CD8-positive, alpha-beta memory T cell (primary cell): Measurements from ENCODE around the gene PALLD. TPM values are rescaled to one million over a fixed set of nuclear protein-coding genes. Genes with fewer than 3 reads are reported as not detected.
A peak's percentile ranks its signal among the peaks of the same experiment; 100 is the strongest.

Experiments
- CTCF ChIA-PET: fragments of 350-600 bp; sonication (Branson Sonifier 250); formaldehyde crosslinking; loops from one replicate; lab custom pipeline; 2021; ENCODE audit warnings: antibody characterized with exemption; lab: Charles Lee
- POLR2A ChIA-PET: fragments of 350-600 bp; sonication (Branson Sonifier 250); formaldehyde crosslinking; loops from one replicate; lab custom pipeline; 2021; ENCODE audit warnings: antibody characterized with exemption; lab: Charles Lee
- DNase-seq, 5 donors: peaks; one replicate each; pipeline versions ENCODE4 v3.0.0 to v3.0.0-alpha.2; 2020 to 2022; ENCODE audit warnings: mixed read lengths in 1 of 5
- H3K27ac ChIP-seq: one replicate; pipeline ENCODE4 v1.7.0; 2013; ENCODE audit warnings: low read depth, mild to moderate bottlenecking, low read length, moderate library complexity
- H3K27me3 ChIP-seq: 2 replicates; pipeline ENCODE4 v1.7.0; 2013; ENCODE audit warnings: low read length, mild to moderate bottlenecking; ENCODE audit not compliant: insufficient read depth, poor library complexity, severe bottlenecking
- H3K36me3 ChIP-seq: 2 replicates; pipeline ENCODE4 v1.7.0; 2013; ENCODE audit warnings: mild to moderate bottlenecking, low read length, moderate library complexity; ENCODE audit not compliant: insufficient read depth
- H3K4me1 ChIP-seq: 2 replicates; pipeline ENCODE4 v1.7.0; 2013; ENCODE audit warnings: mild to moderate bottlenecking, low read length, moderate library complexity; ENCODE audit not compliant: insufficient read depth
- H3K4me3 ChIP-seq: 2 replicates; pipeline ENCODE4 v1.7.0; 2013; ENCODE audit warnings: mild to moderate bottlenecking, low read length
- H3K9me3 ChIP-seq: 2 replicates; pipeline ENCODE4 v1.7.0; 2013; ENCODE audit warnings: mild to moderate bottlenecking, low read length
- H3K27ac Mint-ChIP-seq, 8 donors: one replicate each; pipeline ENCODE4 v1.8.0; 2020 to 2021; ENCODE audit warnings: mixed read lengths in 8 of 8, mild to moderate bottlenecking in 6 of 8, inconsistent platforms in 3 of 8, moderate library complexity in 3 of 8
- H3K27me3 Mint-ChIP-seq, 2 donors: one replicate each; pipeline ENCODE4 v1.8.0; 2020 to 2021; ENCODE audit warnings: mixed read lengths in 2 of 2, mild to moderate bottlenecking in 1 of 2, moderate library complexity in 1 of 2
- H3K36me3 Mint-ChIP-seq, 3 donors: one replicate each; pipeline ENCODE4 v1.8.0; 2020 to 2021; ENCODE audit warnings: mixed read lengths in 3 of 3, inconsistent platforms in 1 of 3, mild to moderate bottlenecking in 1 of 3
- H3K4me1 Mint-ChIP-seq, 3 donors: one replicate each; pipeline ENCODE4 v1.8.0; 2020 to 2021; ENCODE audit warnings: mixed read lengths in 3 of 3, inconsistent platforms in 1 of 3, mild to moderate bottlenecking in 1 of 3
- H3K4me3 Mint-ChIP-seq, 7 donors: one replicate each; pipeline ENCODE4 v1.8.0; 2020 to 2021; ENCODE audit warnings: mixed read lengths in 7 of 7, mild to moderate bottlenecking in 6 of 7, moderate library complexity in 4 of 7, inconsistent platforms in 2 of 7
- H3K9me3 Mint-ChIP-seq, 5 donors: one replicate each; pipeline ENCODE4 v1.8.0; 2020 to 2022; ENCODE audit warnings: mixed read lengths in 5 of 5, mild to moderate bottlenecking in 3 of 5, moderate library complexity in 2 of 5, inconsistent platforms in 1 of 5
- polyA plus RNA-seq: library from polyadenylated mRNA; unstranded; fragments of 300-500 nt; fragmentation: Illumina TruSeq; gene quantifications from one replicate; pipeline ENCODE4 v1.2.3, GENCODE V29; 2021
- total RNA-seq, 2 experiments: library from RNA; stranded (reverse); gene quantifications; one replicate each; pipeline ENCODE4 v1.2.3, GENCODE V29; 2021

PALLD gene
- total and polyA plus RNA-seq, 3 experiments from 2014 or later, result 0.35 to 0.97 (median 0.47) TPM

DNA sequence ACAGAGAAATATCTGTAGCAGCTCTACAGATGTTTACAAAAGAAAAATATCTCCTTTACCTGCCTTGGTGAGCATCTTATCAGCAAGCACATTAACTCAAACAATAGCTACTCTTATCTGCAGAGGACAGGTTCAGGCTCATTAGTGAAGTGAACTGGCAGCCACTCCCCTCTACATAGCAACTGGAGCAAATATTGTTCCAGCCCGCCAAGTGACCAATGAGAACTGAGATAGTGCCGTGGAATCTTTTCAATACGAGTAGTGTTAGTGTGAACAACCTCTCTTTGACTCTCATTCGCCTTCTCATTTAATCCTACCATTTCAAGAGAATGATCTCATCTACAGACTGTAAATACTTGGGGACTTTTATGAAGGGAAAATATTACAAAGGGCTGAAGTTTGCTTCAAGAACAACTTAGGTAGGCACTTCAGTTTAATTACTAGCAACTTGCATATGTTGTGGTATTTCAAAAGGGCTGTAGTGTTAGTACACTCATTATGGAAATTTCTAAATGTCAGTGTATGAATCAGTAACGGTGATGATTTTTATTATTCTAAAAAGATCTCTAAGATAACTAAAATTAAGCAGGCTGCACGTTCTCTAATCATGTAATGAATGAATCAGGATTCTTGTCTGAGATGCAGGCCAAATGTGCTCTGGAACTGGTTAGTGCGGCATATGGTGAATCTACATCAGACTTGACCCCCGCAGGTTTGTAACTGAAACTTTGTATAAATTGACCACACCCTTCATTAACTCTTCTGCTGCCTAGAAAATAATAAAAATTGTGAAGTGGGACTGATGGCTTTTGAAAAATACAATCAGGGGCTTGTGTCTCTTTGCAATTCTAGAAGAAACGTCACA, 72.4 kb downstream of the PALLD start:
- no peak overlapping the region for H3K27ac Mint-ChIP-seq
- H3K4me1 Mint-ChIP-seq, result peaks cover 0 to 9% (median 0%) of the 10 kb centered on the region in 3 donors
- no peaks in the 10 kb centered on the region for H3K4me1 ChIP-seq
- peak overlapping the region in 1 of 7 donors; percentile 2 for H3K4me3 Mint-ChIP-seq
- no peaks in the 10 kb centered on the region for H3K27me3 ChIP-seq
- H3K9me3 ChIP-seq, result no peaks in the 10 kb centered on the region
- CTCF ChIA-PET, result no interaction called here
- peaks cover 5 to 14% of the 10 kb centered on the region in 2 donors for H3K27me3 Mint-ChIP-seq
- H3K36me3 Mint-ChIP-seq, result peaks cover 0 to 1% (median 0%) of the 10 kb centered on the region in 3 donors
- H3K27ac ChIP-seq, result no peak overlapping the region
- no peak for DNase-seq
- POLR2A ChIA-PET, result no interaction called here
- H3K36me3 ChIP-seq, result no peaks in the 10 kb centered on the region
- no peak overlapping the region for H3K4me3 ChIP-seq
- H3K9me3 Mint-ChIP-seq, result no peaks in the 10 kb centered on the region

DNA sequence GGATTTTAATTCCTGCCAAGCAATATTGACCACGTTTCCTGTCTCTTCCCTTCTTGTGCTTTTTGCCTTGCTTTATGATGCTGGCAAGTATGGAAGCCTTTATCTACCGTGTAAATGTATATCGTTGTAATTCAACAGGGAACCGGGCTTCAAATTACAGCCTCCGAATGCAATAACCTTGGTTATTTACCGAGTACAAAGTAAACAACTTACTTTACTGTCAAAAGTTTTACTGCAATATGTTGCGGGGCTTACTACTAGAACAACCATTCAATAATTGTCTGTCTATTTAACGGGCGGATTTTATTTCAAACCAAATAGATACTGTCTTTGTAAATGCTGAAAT, 73.1 kb downstream of the PALLD start:
- Mint-ChIP-seq H3K27me3 (peaks cover 2 to 15% of the 10 kb centered on the region in 2 donors), H3K27ac (no peak overlapping the region), H3K9me3 (no peaks in the 10 kb centered on the region), H3K4me1 (peaks cover 0 to 9% (median 0%) of the 10 kb centered on the region in 3 donors), H3K36me3 (peaks cover 0 to 1% (median 0%) of the 10 kb centered on the region in 3 donors), H3K4me3 (no peak overlapping the region)
- ChIA-PET CTCF (no interaction called here), POLR2A (no interaction called here)
- Histone ChIP-seq H3K27ac (no peak overlapping the region), H3K36me3 (no peaks in the 10 kb centered on the region), H3K9me3 (no peaks in the 10 kb centered on the region), H3K4me1 (no peaks in the 10 kb centered on the region), H3K27me3 (no peaks in the 10 kb centered on the region), H3K4me3 (no peak overlapping the region)
- DNase-seq, result no peak

DNA sequence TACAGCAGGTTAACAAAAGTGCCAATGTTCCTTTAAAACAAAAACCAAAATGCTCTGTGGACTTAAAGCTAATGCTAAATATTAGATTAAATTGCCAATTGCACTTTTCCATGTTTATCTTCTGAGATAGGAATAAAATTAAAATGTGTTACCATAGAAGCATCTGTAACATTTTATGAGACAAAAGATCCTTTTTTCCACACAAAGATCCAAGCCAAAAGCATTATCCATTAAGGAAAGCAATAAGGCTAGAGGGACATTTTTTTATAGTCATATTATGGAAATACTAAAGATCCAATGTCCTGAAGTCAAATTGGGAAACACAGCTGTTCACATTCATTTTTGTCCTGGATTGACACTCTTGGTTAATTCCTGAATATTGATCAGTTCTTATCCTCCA, 73.6 kb downstream of the PALLD start:
- Mint-ChIP-seq H3K4me1 (peaks cover 0 to 9% (median 0%) of the 10 kb centered on the region in 3 donors), H3K4me3 (no peak overlapping the region), H3K27me3 (peaks cover 0 to 15% of the 10 kb centered on the region in 2 donors), H3K36me3 (peaks cover 0 to 1% (median 0%) of the 10 kb centered on the region in 3 donors), H3K27ac (no peak overlapping the region), H3K9me3 (no peaks in the 10 kb centered on the region)
- Histone ChIP-seq H3K4me1 (no peaks in the 10 kb centered on the region), H3K27me3 (no peaks in the 10 kb centered on the region), H3K9me3 (no peaks in the 10 kb centered on the region), H3K36me3 (no peaks in the 10 kb centered on the region), H3K4me3 (no peak overlapping the region), H3K27ac (no peak overlapping the region)
- POLR2A ChIA-PET, result no interaction called here
- CTCF ChIA-PET, result no interaction called here
- DNase-seq, result no peak

DNA sequence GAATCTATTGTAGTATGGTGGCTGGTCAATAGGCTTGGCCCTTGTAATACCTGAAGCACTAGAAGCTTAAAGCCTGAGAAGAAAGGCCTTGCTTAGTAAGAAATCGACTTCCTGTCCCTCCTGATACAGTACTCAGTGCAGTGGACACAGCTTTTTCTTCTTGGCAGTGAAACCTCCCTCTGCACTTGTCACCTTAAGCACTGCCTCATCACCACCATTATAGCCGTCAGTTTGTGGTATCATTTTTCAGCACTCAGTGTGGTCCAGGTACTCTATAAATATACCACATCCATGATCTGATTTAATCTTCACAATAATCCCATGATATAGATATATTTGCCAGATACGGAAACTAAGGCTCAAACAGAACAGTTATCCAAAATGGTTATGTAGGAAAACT, 75.2 kb downstream of the PALLD start:
- CTCF ChIA-PET, result no interaction called here
- Mint-ChIP-seq H3K27ac (no peak overlapping the region), H3K9me3 (no peaks in the 10 kb centered on the region), H3K27me3 (peaks cover 1 to 12% of the 10 kb centered on the region in 2 donors), H3K4me1 (peaks cover 0 to 9% (median 0%) of the 10 kb centered on the region in 3 donors), H3K4me3 (no peak overlapping the region), H3K36me3 (peaks cover 0 to 1% (median 0%) of the 10 kb centered on the region in 3 donors)
- Histone ChIP-seq H3K27me3 (no peaks in the 10 kb centered on the region), H3K9me3 (no peaks in the 10 kb centered on the region), H3K36me3 (no peaks in the 10 kb centered on the region), H3K4me1 (no peaks in the 10 kb centered on the region), H3K4me3 (no peak overlapping the region), H3K27ac (no peak overlapping the region)
- no peak for DNase-seq
- POLR2A ChIA-PET, result no interaction called here

DNA sequence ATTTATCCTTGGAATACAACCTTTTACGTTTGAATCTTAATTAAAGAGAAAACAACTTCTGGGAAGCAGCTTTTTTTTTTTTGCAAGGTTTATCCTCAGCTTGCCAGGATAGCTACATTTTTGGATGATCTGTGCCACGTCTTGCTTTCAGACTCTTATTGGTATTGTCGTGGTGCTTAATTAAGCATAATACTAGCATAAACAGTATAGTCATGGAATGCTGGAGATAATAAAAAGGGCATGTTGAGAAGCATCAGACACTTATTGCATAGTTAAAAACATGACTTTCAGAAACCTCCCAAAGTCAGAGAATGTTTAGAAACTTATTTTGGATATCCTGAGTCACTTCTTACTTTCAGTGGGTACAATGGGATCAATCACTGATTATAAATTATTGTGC, 77.0 kb downstream of the PALLD start:
- H3K9me3 Mint-ChIP-seq, result no peaks in the 10 kb centered on the region
- POLR2A ChIA-PET, result no interaction called here
- H3K36me3 Mint-ChIP-seq, result peaks cover 0 to 1% (median 0%) of the 10 kb centered on the region in 3 donors
- peaks cover 1 to 16% of the 10 kb centered on the region in 2 donors for H3K27me3 Mint-ChIP-seq
- Histone ChIP-seq H3K27me3 (no peaks in the 10 kb centered on the region), H3K4me1 (no peaks in the 10 kb centered on the region), H3K4me3 (no peak overlapping the region), H3K27ac (no peak overlapping the region), H3K9me3 (no peaks in the 10 kb centered on the region), H3K36me3 (no peaks in the 10 kb centered on the region)
- no peak overlapping the region for H3K4me3 Mint-ChIP-seq
- no peak for DNase-seq
- H3K27ac Mint-ChIP-seq, result no peak overlapping the region
- CTCF ChIA-PET, result interaction anchor here (1.4 kb wide), 1 partner anchor 12 kb away, joined by 3 read pairs; no protein-coding TSS in a partner anchor
- H3K4me1 Mint-ChIP-seq, result peaks cover 0 to 9% (median 0%) of the 10 kb centered on the region in 3 donors

DNA sequence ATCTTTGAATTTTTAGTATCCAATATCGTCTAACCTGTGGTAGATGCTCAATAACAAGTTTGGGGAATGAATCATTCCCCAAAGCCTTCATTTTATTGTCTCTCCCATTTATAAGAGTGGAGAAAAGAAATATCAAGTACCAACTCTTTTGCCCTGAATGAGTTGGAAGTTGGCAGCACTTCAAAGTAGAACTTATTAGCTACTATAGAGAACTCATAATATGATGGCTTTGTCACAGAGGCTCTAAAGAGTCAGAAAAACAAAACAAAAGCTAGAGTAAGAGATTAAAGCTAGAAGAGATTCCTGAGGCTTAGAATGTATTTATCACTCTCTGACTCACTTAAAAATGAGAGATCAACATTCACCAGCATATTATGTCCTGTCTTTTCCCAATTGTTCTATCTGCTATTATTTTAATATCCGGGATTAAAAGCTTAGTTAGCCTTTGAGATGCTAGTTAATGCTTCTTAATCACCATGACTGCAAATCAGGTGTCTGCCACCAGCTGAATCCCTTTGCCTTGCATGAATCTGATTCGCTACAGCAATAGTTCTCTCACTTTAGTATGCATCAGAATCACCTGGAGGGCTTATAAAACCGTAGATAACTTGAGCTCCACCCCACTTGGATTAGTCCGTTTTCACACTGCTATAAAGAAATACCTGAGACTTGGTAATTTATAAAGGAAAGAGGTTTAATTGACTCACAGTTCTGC, 77.9 kb downstream of the PALLD start:
- POLR2A ChIA-PET, result no interaction called here
- H3K4me1 ChIP-seq, result no peaks in the 10 kb centered on the region
- CTCF ChIA-PET, result interaction anchor here (1.4 kb wide), 1 partner anchor 11 kb away, joined by 3 read pairs; no protein-coding TSS in a partner anchor
- no peak overlapping the region for H3K27ac Mint-ChIP-seq
- no peaks in the 10 kb centered on the region for H3K9me3 ChIP-seq
- H3K4me3 ChIP-seq, result no peak overlapping the region
- no peaks in the 10 kb centered on the region for H3K27me3 ChIP-seq
- no peak overlapping the region for H3K27ac ChIP-seq
- no peaks in the 10 kb centered on the region for H3K36me3 ChIP-seq
- H3K4me3 Mint-ChIP-seq, result no peak overlapping the region
- no peak for DNase-seq
- peaks cover 0 to 1% (median 0%) of the 10 kb centered on the region in 3 donors for H3K36me3 Mint-ChIP-seq
- no peaks in the 10 kb centered on the region for H3K9me3 Mint-ChIP-seq
- peaks cover 1 to 16% of the 10 kb centered on the region in 2 donors for H3K27me3 Mint-ChIP-seq
- peaks cover 0 to 1% (median 0%) of the 10 kb centered on the region in 3 donors for H3K4me1 Mint-ChIP-seq

DNA sequence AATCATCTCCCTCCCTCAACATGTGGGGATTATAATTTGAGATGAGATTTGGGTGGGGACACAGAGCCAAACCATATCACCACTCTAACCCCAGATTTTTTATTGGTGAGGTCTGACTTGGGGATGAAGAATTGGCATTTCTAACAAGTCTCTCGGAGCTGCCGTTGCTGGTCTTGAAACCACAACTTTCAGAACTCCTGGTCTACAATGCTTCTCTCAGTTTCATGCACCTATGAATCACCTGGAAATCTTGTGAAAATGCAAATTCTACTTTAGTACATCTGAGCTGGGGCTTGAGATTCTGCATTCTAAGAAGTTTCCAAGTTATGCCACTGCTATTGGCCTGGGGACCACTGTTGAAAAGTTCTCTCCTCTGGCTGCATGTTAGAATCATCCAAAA, 78.6 kb downstream of the PALLD start:
- Mint-ChIP-seq H3K4me3 (no peak overlapping the region), H3K9me3 (peaks cover 0 to under 1% (median 0%) of the 10 kb centered on the region in 5 donors), H3K27ac (no peak overlapping the region), H3K36me3 (peaks cover 0 to 1% (median 0%) of the 10 kb centered on the region in 3 donors), H3K27me3 (peaks cover 1 to 18% of the 10 kb centered on the region in 2 donors), H3K4me1 (no peaks in the 10 kb centered on the region)
- Histone ChIP-seq H3K9me3 (no peaks in the 10 kb centered on the region), H3K4me3 (no peak overlapping the region), H3K27me3 (no peaks in the 10 kb centered on the region), H3K4me1 (no peaks in the 10 kb centered on the region), H3K27ac (no peak overlapping the region), H3K36me3 (no peaks in the 10 kb centered on the region)
- POLR2A ChIA-PET, result no interaction called here
- CTCF ChIA-PET, result no interaction called here
- DNase-seq, result no peak

DNA sequence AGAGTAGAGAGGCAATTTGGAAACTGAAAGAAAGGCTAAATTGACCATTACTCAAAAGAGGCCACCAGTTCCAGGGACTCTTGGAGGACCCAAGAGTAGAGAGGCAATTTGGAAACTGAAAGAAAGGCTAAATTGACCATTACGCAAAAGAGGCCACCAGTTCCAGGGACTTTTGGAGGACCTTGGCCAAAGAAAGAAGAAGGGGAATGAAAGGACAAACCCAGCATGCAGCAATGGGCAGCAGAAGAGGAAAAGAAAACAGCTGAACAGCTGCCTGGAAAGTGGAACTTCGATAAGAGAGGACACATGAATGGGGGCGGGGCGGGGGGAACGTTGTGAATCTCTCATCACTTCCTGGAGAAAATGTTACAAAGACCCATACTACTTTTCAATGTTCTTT, 80.8 kb downstream of the PALLD start:
- Histone ChIP-seq H3K36me3 (no peaks in the 10 kb centered on the region), H3K27ac (no peak overlapping the region), H3K27me3 (no peaks in the 10 kb centered on the region), H3K4me3 (no peak overlapping the region), H3K4me1 (no peaks in the 10 kb centered on the region), H3K9me3 (no peaks in the 10 kb centered on the region)
- POLR2A ChIA-PET, result no interaction called here
- Mint-ChIP-seq H3K36me3 (no peaks in the 10 kb centered on the region), H3K9me3 (peaks cover 0 to 15% (median 0%) of the 10 kb centered on the region in 5 donors), H3K4me3 (no peak overlapping the region), H3K27ac (no peak overlapping the region), H3K4me1 (no peaks in the 10 kb centered on the region), H3K27me3 (peaks cover 3 to 23% of the 10 kb centered on the region in 2 donors)
- CTCF ChIA-PET, result no interaction called here
- DNase-seq, result no peak
